ENCODE measurements around the gene SERPINI1. TPM values are rescaled to one million over a fixed set of nuclear protein-coding genes. Genes with fewer than 3 reads are reported as not detected.
A peak's percentile ranks its signal among the peaks of the same experiment; 100 is the strongest.

SERPINI1 gene
- total and polyA plus RNA-seq, 9 of the 15 experiments (the other 6 are each of a cell fraction or from before 2014, with no cell fraction given), result 1.6 to 9.9 (median 3.5) TPM

DNA sequence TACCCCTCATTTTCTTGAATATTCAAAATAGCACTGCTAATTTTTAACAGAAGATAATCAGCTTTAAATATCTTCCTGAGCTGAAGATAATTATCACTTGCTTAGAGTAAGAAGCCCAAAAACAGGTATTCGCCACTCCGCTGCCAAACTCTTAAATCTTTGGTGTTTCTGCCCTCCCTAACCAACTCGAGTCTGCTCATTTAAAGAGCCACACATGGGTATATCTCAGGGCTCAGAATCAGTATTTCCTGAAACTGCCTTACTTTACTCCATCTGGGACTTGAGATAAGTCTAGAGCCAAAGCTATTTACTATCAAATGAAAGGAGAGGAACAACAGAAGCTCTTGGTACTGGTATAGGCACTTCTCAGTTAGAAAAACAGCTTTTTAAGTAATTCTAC, 11.6 kb upstream of the SERPINI1 start (continued):
- TF ChIP-seq ARID3B (CRISPR knock-in tag; IDR thresholded peaks at IDR 0.05; ENCODE audit: borderline replicate concordance), result no peak
- TF ChIP-seq MITF (IDR thresholded peaks at IDR 0.05), result no peak

DNA sequence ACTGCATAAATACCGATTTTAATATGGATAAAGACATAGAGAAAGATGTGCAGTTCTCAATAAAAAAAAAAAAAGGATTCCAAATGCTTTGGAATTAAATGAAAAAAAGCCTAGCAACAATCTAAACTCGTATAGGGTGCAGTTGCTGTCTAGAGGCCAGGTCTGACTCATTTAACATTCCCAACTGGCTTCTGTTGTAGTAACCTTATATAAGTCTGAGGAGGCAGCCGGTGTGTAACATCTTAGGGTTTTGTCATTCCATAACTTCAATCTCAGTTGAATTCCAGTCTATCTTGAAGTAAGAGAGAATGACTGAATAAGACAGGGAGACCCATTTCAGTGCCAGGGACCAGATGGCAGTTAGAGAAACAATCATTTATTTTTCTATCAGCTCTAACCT, 7.3 kb upstream of the SERPINI1 start:
- peak in 2 of 4 experiments; percentile 27 to 43 for DNase-seq (ENCODE audit: extremely low read depth in 1 of 4, low spot score in 3 of 4)
- peak overlapping the region; percentile 15; the same call in 1 of the 2 replicates for H3K4me3 ChIP-seq
- no peak overlapping the region for H2AFZ ChIP-seq (ENCODE audit: low read depth, low read length)
- H3K9ac ChIP-seq (ENCODE audit: insufficient read depth in 1 of 2, low read depth in 2 of 2, low read length in 2 of 2), result peak overlapping the region in 1 of 2 experiments; percentile 82; a peak in 2 of 4 replicates
- H3K9me3 ChIP-seq (replicated peaks; ENCODE audit: control insufficient read depth, insufficient read depth, low read depth, low read length), result no peaks in the 10 kb centered on the region
- H3K9me1 ChIP-seq (ENCODE audit: control insufficient read depth, insufficient read depth, low read length), result no peaks in the 10 kb centered on the region
- ChIA-PET CTCF (ENCODE audit: low intra/inter-chr PET ratio) (no interaction called here), POLR2A (no interaction called here)
- peaks cover 16% of the 10 kb centered on the region; the same call in 2 of the 3 replicates for H3K36me3 ChIP-seq (ENCODE audit: control insufficient read depth, insufficient read depth, low read length)
- BruUV-seq (replicated peaks), result no TSS peak
- H4K20me1 ChIP-seq (replicated peaks; ENCODE audit: control insufficient read depth, insufficient read depth, low read length), result 0 out of 2 replicates have a peak, but pooled peaks cover 9% of the 10 kb centered on the region
- peak overlapping the region; percentile 96 for H3K27ac ChIP-seq (ENCODE audit: extremely low read depth, low read depth, low read length)
- WGBS (ENCODE audit: insufficient coverage, low coverage, missing lambda C conversion rate), result 2% methylated on average over 3 of the region's 3 CpGs
- peak overlapping the region; percentile 73 for H3K4me2 ChIP-seq (ENCODE audit: insufficient read depth, low read length)
- ATAC-seq, result peak; percentile 20
- intact Hi-C loops (cut with micrococcal nuclease) (no loop called here), in situ Hi-C loops (cut with MboI) (no loop called here)
- FAIRE-seq, result no peak
- peaks cover 12 to 38% of the 10 kb centered on the region in 2 experiments for H3K4me1 ChIP-seq (replicated peaks in 1 of 2; ENCODE audit: control insufficient read depth in 2 of 2, insufficient read depth in 2 of 2, low read length in 2 of 2)
- H3K79me2 ChIP-seq (ENCODE audit: control insufficient read depth, insufficient read depth, low read length), result peaks cover 100% of the 10 kb centered on the region
- no peaks in the 10 kb centered on the region for H3K27me3 ChIP-seq (ENCODE audit: control insufficient read depth in 2 of 2, insufficient read depth in 2 of 2, low read length in 2 of 2)
- TF ChIP-seq SRSF7 (optimal IDR thresholded peaks at IDR 0.05; ENCODE audit: low read depth, low read length), result no peak
- TF ChIP-seq ZC3H4 (CRISPR knock-in tag; IDR thresholded peaks at IDR 0.05; ENCODE audit: borderline replicate concordance), result no peak
- TF ChIP-seq MTA1 (IDR thresholded peaks at IDR 0.05; ENCODE audit: borderline replicate concordance), result no peak
- TF ChIP-seq MNT (conservative IDR thresholded peaks at IDR 0.05), result no peak
- no peak for TF ChIP-seq GATAD2A (IDR thresholded peaks at IDR 0.05)
- no peak for TF ChIP-seq MCM5 (IDR thresholded peaks at IDR 0.05; ENCODE audit: low read depth)
- no peak for TF ChIP-seq CHD2 (IDR thresholded peaks at IDR 0.05; ENCODE audit: low read depth, low read length)
- no peak for TF ChIP-seq HNRNPUL1 (IDR thresholded peaks at IDR 0.05; ENCODE audit: low read length)
- no peak for TF ChIP-seq ZBTB2 (IDR thresholded peaks at IDR 0.05)
- 0 out of 2 replicates have a peak, but pooled peaks have one; percentile 8 for TF ChIP-seq RFX1 (IDR thresholded peaks at IDR 0.05)
- TF ChIP-seq GMEB1 (CRISPR knock-in tag; IDR thresholded peaks at IDR 0.05), result no peak
- TF ChIP-seq ARNT (IDR thresholded peaks at IDR 0.05), result no peak
- TF ChIP-seq SRF (CRISPR knock-in tag; IDR thresholded peaks at IDR 0.05), result 0 out of 4 replicates have a peak, but pooled peaks of 1 of the 2 experiments have one; percentile 34

Data from K562 (cell line).